Large intestine (tissue), 3 donors: ENCODE data around the gene ZFR2. TPM values are rescaled to one million over a fixed set of nuclear protein-coding genes. Genes with fewer than 3 reads are reported as not detected.
"Not testable (repeated sequence)": the region's sequence is repeated elsewhere in the genome, so short reads cannot be mapped to it uniquely, and the experiment has no call there.

Experiments used
- DNase-seq, 2 donors: peaks; one replicate each; pipeline versions ENCODE4 v3.0.0 to v3.0.0-alpha.2; 2013
- H3K27ac ChIP-seq: one replicate; pipeline ENCODE4 v1.5.1; 2013; ENCODE audit warnings: low read length
- H3K27me3 ChIP-seq: 2 replicates; pipeline ENCODE4 v1.6.1; 2013; ENCODE audit warnings: low read length; ENCODE audit not compliant: control insufficient read depth, insufficient read depth
- H3K36me3 ChIP-seq: 2 replicates; pipeline ENCODE4 v1.6.1; 2013; ENCODE audit warnings: low read length; ENCODE audit not compliant: control insufficient read depth, insufficient read depth
- H3K4me1 ChIP-seq: one replicate; pipeline ENCODE4 v1.6.1; 2013; ENCODE audit warnings: low read length; ENCODE audit not compliant: control insufficient read depth, insufficient read depth
- H3K4me3 ChIP-seq: one replicate; pipeline ENCODE4 v1.5.1; 2013; ENCODE audit warnings: low read length
- H3K9me3 ChIP-seq: one replicate; pipeline ENCODE4 v1.6.1; 2013; ENCODE audit warnings: mild to moderate bottlenecking, low read depth, low read length, moderate library complexity; ENCODE audit not compliant: control insufficient read depth
- WGBS: methylation state at CpG from one replicate; pipeline ENCODE4 v1.1.5; 2013; ENCODE audit warnings: low lambda C conversion rate; ENCODE audit not compliant: insufficient coverage; 5-methylcytosine and 5-hydroxymethylcytosine counted together
- polyA plus RNA-seq: library from polyadenylated mRNA; unstranded; fragments of 120-200 nt; gene quantifications from one replicate; pipeline ENCODE4 v1.2.1, GENCODE V29; 2013

Gene ZFR2
- polyA plus RNA-seq, 1 donor: 1.8 TPM

GRCh38 chr19:3771906-3772455 is 96.9 kb downstream of the ZFR2 start, which contains the start of gene RAX2:
Gene RAX2 (minus strand): TSS chr19:3772228. CDS start chr19:3771742, 486 bp downstream.
- DNase-seq: no peak
- no peaks in the 10 kb centered on the region for H3K9me3 ChIP-seq
- WGBS: no CpG with 5 or more reads among the region's 23 CpGs
- peaks cover 9% of the 10 kb centered on the region for H3K36me3 ChIP-seq
- no peak within 1 kb of the TSS for H3K27ac ChIP-seq
- no peak within 1 kb of the TSS for H3K4me3 ChIP-seq
- H3K27me3 ChIP-seq: no peaks in the 10 kb centered on the region
- H3K4me1 ChIP-seq: peaks cover 3% of the 10 kb centered on the region

- Histone ChIP-seq H3K36me3 (peaks cover 16% of the 10 kb centered on the region), H3K27ac (no peak overlapping the region), H3K4me3 (no peak overlapping the region), H3K27me3 (no peaks in the 10 kb centered on the region), H3K4me1 (peaks cover 3% of the 10 kb centered on the region), H3K9me3 (no peaks in the 10 kb centered on the region)
- WGBS: no CpG with 5 or more reads among the region's 35 CpGs
- DNase-seq: no peak
Observed at GRCh38 chr19:3771000-3771905, 97.6 kb downstream of the ZFR2 start.

GRCh38 chr19:3770136-3770999 is 98.5 kb downstream of the ZFR2 start:
- WGBS: no CpG with 5 or more reads among the region's 53 CpGs
- no peak overlapping the region for H3K4me3 ChIP-seq
- H3K4me1 ChIP-seq: peaks cover 3% of the 10 kb centered on the region
- DNase-seq: no peak
- no peaks in the 10 kb centered on the region for H3K9me3 ChIP-seq
- peaks cover 16% of the 10 kb centered on the region for H3K36me3 ChIP-seq
- no peaks in the 10 kb centered on the region for H3K27me3 ChIP-seq
- H3K27ac ChIP-seq: no peak overlapping the region

GRCh38 chr19:3769494-3769893 is 99.3 kb downstream of the ZFR2 start:
- H3K4me3 ChIP-seq: no peak overlapping the region
- H3K27ac ChIP-seq: no peak overlapping the region
- H3K9me3 ChIP-seq: no peaks in the 10 kb centered on the region
- H3K27me3 ChIP-seq: no peaks in the 10 kb centered on the region
- peaks cover 21% of the 10 kb centered on the region for H3K36me3 ChIP-seq
- WGBS: no CpG with 5 or more reads among the region's 17 CpGs
- DNase-seq: no peak
- peaks cover 3% of the 10 kb centered on the region for H3K4me1 ChIP-seq

- Histone ChIP-seq H3K27me3 (no peaks in the 10 kb centered on the region), H3K9me3 (no peaks in the 10 kb centered on the region), H3K36me3 (peaks cover 21% of the 10 kb centered on the region), H3K4me3 (no peak overlapping the region), H3K27ac (no peak overlapping the region), H3K4me1 (peaks cover 3% of the 10 kb centered on the region)
- no peak for DNase-seq
- 97% methylated on average over 3 of the region's 7 CpGs for WGBS
Observed at GRCh38 chr19:3768748-3769099, 100.1 kb downstream of the ZFR2 start.

GRCh38 chr19:3768015-3768747 is 100.7 kb downstream of the ZFR2 start:
- Histone ChIP-seq H3K27me3 (no peaks in the 10 kb centered on the region), H3K4me1 (peaks cover 6% of the 10 kb centered on the region), H3K9me3 (no peaks in the 10 kb centered on the region), H3K4me3 (no peak overlapping the region), H3K36me3 (peaks cover 21% of the 10 kb centered on the region), H3K27ac (no peak overlapping the region)
- WGBS: no CpG with 5 or more reads among the region's 25 CpGs
- DNase-seq: peak; percentile 39 to 77

GRCh38 chr19:3767050-3767449 is 101.8 kb downstream of the ZFR2 start:
- DNase-seq: no peak
- peaks cover 9% of the 10 kb centered on the region for H3K4me1 ChIP-seq
- no peaks in the 10 kb centered on the region for H3K27me3 ChIP-seq
- WGBS: no CpG with 5 or more reads among the region's 23 CpGs
- H3K36me3 ChIP-seq: peaks cover 21% of the 10 kb centered on the region
- H3K4me3 ChIP-seq: no peak overlapping the region
- H3K9me3 ChIP-seq: no peaks in the 10 kb centered on the region
- H3K27ac ChIP-seq: no peak overlapping the region

GRCh38 chr19:3766520-3766919 is 102.3 kb downstream of the ZFR2 start:
- Histone ChIP-seq H3K36me3 (peaks cover 21% of the 10 kb centered on the region), H3K27me3 (no peaks in the 10 kb centered on the region), H3K9me3 (no peaks in the 10 kb centered on the region), H3K27ac (no peak overlapping the region), H3K4me3 (no peak overlapping the region), H3K4me1 (peaks cover 13% of the 10 kb centered on the region)
- no CpG with 5 or more reads among the region's 7 CpGs for WGBS
- no peak for DNase-seq

- H3K9me3 ChIP-seq, H3K27ac ChIP-seq, H3K4me3 ChIP-seq, DNase-seq, H3K27me3 ChIP-seq: not testable (repeated sequence)
- Histone ChIP-seq H3K4me1 (peaks cover 13% of the 10 kb centered on the region), H3K36me3 (peaks cover 21% of the 10 kb centered on the region)
- WGBS: no CpG with 5 or more reads among the region's 5 CpGs
Observed at GRCh38 chr19:3765757-3766156, 103.1 kb downstream of the ZFR2 start.

GRCh38 chr19:3765121-3765520 is 103.7 kb downstream of the ZFR2 start:
- H3K27me3 ChIP-seq: no peaks in the 10 kb centered on the region
- no peak overlapping the region for H3K27ac ChIP-seq
- peaks cover 21% of the 10 kb centered on the region for H3K36me3 ChIP-seq
- H3K9me3 ChIP-seq: no peaks in the 10 kb centered on the region
- no peak overlapping the region for H3K4me3 ChIP-seq
- DNase-seq: no peak
- peaks cover 13% of the 10 kb centered on the region for H3K4me1 ChIP-seq
- no CpG with 5 or more reads among the region's 12 CpGs for WGBS
